ENCODE results near the gene UCK1.

The UCK1 gene

GRCh38 chr9:131484560-131485185 is 46.4 kb downstream of the UCK1 start:
- no peak for TF ChIP-seq CTCF (IDR thresholded peaks at IDR 0.05; ENCODE audit: low read depth, low read length, missing control alignments)
- no peak for DNase-seq
- H3K36me3 ChIP-seq (replicated peaks), result peaks cover 95% of the 10 kb centered on the region
- H3K4me3 ChIP-seq (ENCODE audit: low read depth, low read length), result no peak overlapping the region
- H3K27me3 ChIP-seq (replicated peaks), result no peaks in the 10 kb centered on the region
- in situ Hi-C loops (cut with HindIII; ENCODE audit: low pct_ligation_motif_present, low sequenced_read_pairs), result no loop called here
- H3K27ac ChIP-seq, result no peak overlapping the region

GRCh38 chr9:131484051-131484445 is 47.0 kb downstream of the UCK1 start:
- no peak overlapping the region for H3K27ac ChIP-seq
- no peak for TF ChIP-seq CTCF (IDR thresholded peaks at IDR 0.05; ENCODE audit: low read depth, low read length, missing control alignments)
- in situ Hi-C loops (cut with HindIII; ENCODE audit: low pct_ligation_motif_present, low sequenced_read_pairs), result no loop called here
- H3K4me3 ChIP-seq (ENCODE audit: low read depth, low read length), result no peak overlapping the region
- peaks cover 96% of the 10 kb centered on the region for H3K36me3 ChIP-seq (replicated peaks)
- DNase-seq, result no peak
- H3K27me3 ChIP-seq (replicated peaks), result no peaks in the 10 kb centered on the region

GRCh38 chr9:131483319-131484050 is 47.6 kb downstream of the UCK1 start:
- Histone ChIP-seq H3K4me3 (ENCODE audit: low read depth, low read length) (no peak overlapping the region), H3K36me3 (replicated peaks) (peaks cover 97% of the 10 kb centered on the region), H3K27ac (no peak overlapping the region), H3K27me3 (replicated peaks) (no peaks in the 10 kb centered on the region)
- in situ Hi-C loops (cut with HindIII; ENCODE audit: low pct_ligation_motif_present, low sequenced_read_pairs), result no loop called here
- no peak for TF ChIP-seq CTCF (IDR thresholded peaks at IDR 0.05; ENCODE audit: low read depth, low read length, missing control alignments)
- no peak for DNase-seq

- Histone ChIP-seq H3K4me3 (ENCODE audit: low read depth, low read length) (no peak overlapping the region), H3K27ac (no peak overlapping the region), H3K27me3 (replicated peaks) (no peaks in the 10 kb centered on the region), H3K36me3 (replicated peaks) (peaks cover 95% of the 10 kb centered on the region)
- in situ Hi-C loops (cut with HindIII; ENCODE audit: low pct_ligation_motif_present, low sequenced_read_pairs), result no loop called here
- no peak for DNase-seq
- TF ChIP-seq CTCF (IDR thresholded peaks at IDR 0.05; ENCODE audit: low read depth, low read length, missing control alignments), result no peak
Measured at GRCh38 chr9:131482343-131483006, 48.6 kb downstream of the UCK1 start.

DNA sequence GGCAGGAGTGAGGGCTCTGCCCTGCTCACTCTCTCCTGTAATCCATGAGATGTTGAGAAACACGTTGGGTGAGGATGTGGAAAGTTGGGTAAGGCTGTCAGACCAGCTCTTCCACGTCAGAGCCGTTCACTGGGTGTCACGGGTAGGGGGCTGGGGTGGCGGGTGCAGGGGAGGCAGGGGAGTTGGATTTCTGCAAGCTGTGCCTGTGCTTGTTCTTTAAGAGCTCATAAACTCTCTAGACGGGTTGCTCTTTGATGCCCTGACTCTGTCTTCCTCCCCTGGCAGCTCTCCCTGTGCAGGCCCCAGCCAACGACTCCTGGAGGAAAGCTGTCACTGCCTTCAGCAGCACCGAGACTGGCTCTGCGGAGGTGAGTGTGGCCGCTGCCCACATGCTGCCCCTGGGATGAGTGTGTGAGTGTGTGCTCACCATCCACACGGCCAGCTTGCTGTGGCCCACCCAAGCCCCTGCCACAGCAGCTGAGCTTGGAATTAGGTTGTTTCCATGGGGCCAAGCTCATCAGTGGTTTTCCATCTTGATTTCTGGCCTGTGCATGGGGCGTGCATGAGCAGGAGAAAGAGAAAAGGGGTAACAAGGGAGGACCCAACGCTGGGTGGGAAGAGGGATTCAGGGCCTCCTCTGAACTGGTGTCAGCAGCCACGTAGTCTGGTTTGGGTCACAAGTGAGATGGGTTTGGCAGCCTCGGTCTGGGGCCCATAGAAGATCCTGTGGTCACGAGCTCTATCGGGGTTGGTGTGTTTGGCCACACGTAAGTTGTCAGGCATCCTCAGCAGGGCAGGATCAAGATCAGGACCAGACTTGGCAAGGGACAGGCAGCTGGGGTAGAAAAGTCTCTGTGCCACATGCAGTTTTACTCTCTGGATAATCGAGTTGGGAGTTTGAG is 49.4 kb downstream of the UCK1 start:
- Histone ChIP-seq H3K27ac (no peak overlapping the region), H3K4me3 (ENCODE audit: low read depth, low read length) (no peak overlapping the region), H3K36me3 (replicated peaks) (peaks cover 95% of the 10 kb centered on the region), H3K27me3 (replicated peaks) (no peaks in the 10 kb centered on the region)
- no peak for DNase-seq
- no peak for TF ChIP-seq CTCF (IDR thresholded peaks at IDR 0.05; ENCODE audit: low read depth, low read length, missing control alignments)
- in situ Hi-C loops (cut with HindIII; ENCODE audit: low pct_ligation_motif_present, low sequenced_read_pairs), result no loop called here

All from brain microvascular endothelial cell (primary cell).